ENCODE data around the gene RAB27A. TPM values are rescaled to one million over a fixed set of nuclear protein-coding genes. Genes with fewer than 3 reads are reported as not detected.

The RAB27A gene
- total and polyA plus RNA-seq, 2 of the 13 experiments (the other 11 are each of a cell fraction or from before 2014, with no cell fraction given) = 3.4 to 8.1 TPM

GRCh38 chr15:55327387-55327786, 37.8 kb upstream of the RAB27A start (continued):
- TF ChIP-seq ZBTB40 (IDR thresholded peaks at IDR 0.05) (no peak), ZBTB40 (CRISPR knock-in tag; IDR thresholded peaks at IDR 0.05) (no peak), ZNF672 (CRISPR knock-in tag; IDR thresholded peaks at IDR 0.05) (no peak), RFX1 (IDR thresholded peaks at IDR 0.05) (no peak)

GRCh38 chr15:55322467-55322866, 32.9 kb upstream of the RAB27A start:
- H3K4me1 ChIP-seq (ENCODE audit: insufficient read depth, low read length) = peaks cover 12% of the 10 kb centered on the region
- H3K9me3 ChIP-seq (ENCODE audit: low read length) = no peaks in the 10 kb centered on the region
- H3K36me3 ChIP-seq (replicated peaks in 1 of 2; ENCODE audit: control insufficient read depth in 1 of 2, insufficient read depth in 2 of 2, low read length in 2 of 2) = no peaks in the 10 kb centered on the region
- in situ Hi-C loops (cut with HindIII; ENCODE audit: extremely low pct_ligation_motif_present, low pct_unique_long_range_greater_than_20kb) = no loop called here
- no peak overlapping the region for H3K4me3 ChIP-seq (replicated peaks in 1 of 3; ENCODE audit: insufficient read depth in 1 of 3, low read depth in 2 of 3, low read length in 3 of 3)
- H3K79me2 ChIP-seq (ENCODE audit: insufficient read depth, low read length) = peaks cover 12% of the 10 kb centered on the region
- H3K27me3 ChIP-seq (ENCODE audit: control insufficient read depth in 1 of 2, insufficient read depth in 2 of 2, low read length in 2 of 2) = no peaks in the 10 kb centered on the region
- CTCF ChIA-PET (ENCODE audit: low intra/inter-chr PET ratio, low total read pairs) = no interaction called here
- H3K27ac ChIP-seq (ENCODE audit: extremely low read length, insufficient read depth, low read length) = no peak overlapping the region
- TF ChIP-seq KDM5A (IDR thresholded peaks at IDR 0.05; ENCODE audit: borderline replicate concordance, low read length) (no peak), MLXIP (CRISPR knock-in tag; IDR thresholded peaks at IDR 0.05; ENCODE audit: borderline replicate concordance) (no peak), TGIF2 (CRISPR knock-in tag; IDR thresholded peaks at IDR 0.05) (no peak), ZNF232 (CRISPR knock-in tag; IDR thresholded peaks at IDR 0.05; ENCODE audit: borderline replicate concordance) (no peak), ZNF569 (CRISPR knock-in tag; IDR thresholded peaks at IDR 0.05; ENCODE audit: borderline replicate concordance) (no peak), MATR3 (CRISPR knock-in tag; IDR thresholded peaks at IDR 0.05) (no peak), ONECUT2 (CRISPR knock-in tag; IDR thresholded peaks at IDR 0.05) (no peak)
- H3K4me2 ChIP-seq (ENCODE audit: low read depth, low read length) = no peak overlapping the region
- 73% methylated on average over 5 of the region's 5 CpGs for WGBS (ENCODE audit: low lambda C conversion rate)
- intact Hi-C loops (cut with micrococcal nuclease; ENCODE audit: unreplicated experiment) = no loop called here
- H4K20me1 ChIP-seq (ENCODE audit: insufficient read depth, low read length) = no peaks in the 10 kb centered on the region
- BruUV-seq (replicated peaks) = no TSS peak
- no peak overlapping the region for H3K9ac ChIP-seq (ENCODE audit: insufficient read depth, low read depth, low read length)
- no peak for FAIRE-seq
- peak; percentile 5 for DNase-seq (ENCODE audit: low spot score)
- POLR2A ChIA-PET = no interaction called here
- H2AFZ ChIP-seq (ENCODE audit: low read length) = no peak overlapping the region
- ATAC-seq = no peak
